Activated CD4-positive, CD25-positive, alpha-beta regulatory T cell (primary cell): ENCODE measurements around the gene MAN2C1.
"Not testable (repeated sequence)": the region's sequence is repeated elsewhere in the genome, so short reads cannot be mapped to it uniquely, and the experiment has no call there.

Source experiments
- DNase-seq, 4 experiments: peaks; one replicate each; lab custom pipeline; 2025; lab: John Stamatoyannopoulos, UW

MAN2C1 gene

DNA sequence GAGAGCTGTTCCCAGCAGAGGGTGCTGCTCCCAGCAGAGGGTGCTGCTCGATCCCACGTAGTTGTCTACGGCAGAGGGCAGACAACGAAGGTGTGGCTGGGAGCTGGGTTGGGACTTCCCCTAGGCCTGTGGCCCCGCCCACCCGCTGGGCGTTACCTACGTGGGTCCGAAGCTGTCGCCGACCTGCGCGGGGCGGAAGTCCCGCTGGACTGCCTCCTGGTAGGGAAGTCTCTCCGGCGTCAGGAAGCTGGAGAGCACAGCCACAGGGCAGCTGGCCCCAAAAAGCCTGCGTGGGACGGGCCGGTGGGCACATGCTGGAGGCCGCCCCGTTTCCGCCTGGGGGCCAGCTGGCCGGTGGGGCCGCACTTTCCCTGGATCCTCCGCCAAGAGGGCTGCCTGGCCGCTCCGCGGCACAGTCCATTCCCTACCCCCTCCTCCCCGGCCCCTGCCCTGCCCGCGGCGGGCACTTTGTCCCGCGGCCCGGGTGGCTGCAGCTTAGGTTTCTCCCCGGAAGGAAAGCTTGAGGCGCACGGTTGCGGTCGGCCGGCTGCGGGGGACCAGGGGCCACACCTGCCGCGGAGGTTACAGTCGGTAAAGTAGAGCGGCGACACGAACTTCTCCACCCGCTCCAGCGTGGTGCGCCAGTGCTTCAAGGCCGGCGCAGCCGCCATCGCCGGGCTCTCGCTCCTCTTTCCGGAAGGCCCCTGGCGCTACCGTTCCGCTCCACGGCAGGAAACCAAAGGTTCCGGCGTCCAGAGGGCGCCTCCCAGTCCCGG, at the start of gene MAN2C1:
TSS of gene MAN2C1 (minus strand) at position 695 of the 776 bp plus-strand sequence. CDS start at position 671, 24 bp downstream.
- peak; percentile 77 to 86 (median 80) for DNase-seq

DNA sequence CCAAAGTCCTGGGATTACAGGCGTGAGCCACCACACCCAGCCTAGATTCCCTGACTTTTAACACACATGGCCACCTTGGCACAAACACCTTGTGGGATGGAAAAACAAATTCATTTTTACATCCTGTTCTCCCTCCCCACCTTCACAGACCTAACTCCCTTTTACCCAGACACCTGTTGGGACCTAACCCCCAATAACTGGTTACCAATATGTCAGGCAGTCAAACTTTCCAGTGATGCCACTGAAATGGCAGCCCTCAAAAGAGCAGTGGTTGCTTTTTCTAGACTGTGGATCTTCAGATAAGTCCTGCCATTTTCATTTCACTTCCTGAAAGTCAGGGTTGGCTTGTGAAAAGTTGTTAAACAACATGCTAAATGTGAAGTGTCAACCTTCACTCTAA, 48.2 kb upstream of the MAN2C1 start:
- no peak for DNase-seq

DNA sequence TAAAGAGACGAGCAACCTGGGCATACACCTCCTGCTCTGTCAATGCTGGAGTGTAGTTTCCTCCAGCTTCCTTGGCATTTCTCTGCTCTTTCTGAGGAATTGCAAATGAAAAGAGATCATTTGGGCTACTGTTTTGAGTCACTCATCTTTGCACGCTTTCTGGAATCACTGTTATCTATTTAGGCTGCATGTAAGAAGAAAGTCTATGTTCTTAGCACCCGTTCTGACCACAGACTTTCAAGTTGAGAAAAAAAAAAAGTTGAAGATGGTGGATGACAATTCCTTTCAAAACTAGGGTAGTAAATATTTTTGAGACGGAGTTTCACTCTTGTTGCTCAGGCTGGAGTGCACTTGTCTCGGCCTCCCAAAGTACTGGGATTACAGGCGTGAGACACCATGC, 41.8 kb upstream of the MAN2C1 start:
- no peak for DNase-seq

- DNase-seq = no peak
Measured at GRCh38 chr15:75407083-75407482, 38.7 kb upstream of the MAN2C1 start.

GRCh38 chr15:75403892-75404291, 35.5 kb upstream of the MAN2C1 start:
- no peak for DNase-seq

GRCh38 chr15:75397494-75397893, 29.1 kb upstream of the MAN2C1 start:
- DNase-seq = no peak

DNA sequence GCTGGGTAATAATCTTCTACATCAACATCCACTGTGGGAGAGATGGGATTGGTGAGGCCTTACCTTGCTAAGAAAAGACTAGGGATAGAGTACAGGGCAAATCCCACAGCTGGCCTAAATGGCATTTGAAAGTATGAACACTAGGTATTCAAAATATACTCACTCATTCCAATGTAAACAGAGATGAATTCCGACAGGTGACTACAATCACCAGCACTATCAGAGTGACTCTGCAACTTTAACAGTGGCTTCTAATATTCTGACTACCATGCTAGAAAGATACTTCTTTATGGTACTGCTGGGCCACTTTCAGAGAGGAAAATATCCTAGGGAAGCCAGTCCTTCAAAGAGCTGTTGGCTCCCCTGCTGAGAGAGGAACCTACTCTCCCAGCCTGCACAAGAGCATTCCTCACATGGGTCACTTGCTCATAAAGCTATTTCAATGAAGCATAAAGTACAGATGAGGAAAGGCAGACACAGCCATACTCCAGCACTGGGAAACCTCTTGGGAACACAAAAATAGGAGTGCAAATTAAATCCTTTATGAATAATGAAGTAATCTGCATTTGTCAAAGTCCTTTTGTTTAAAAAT, 21.5 kb upstream of the MAN2C1 start:
- no peak for DNase-seq

GRCh38 chr15:75383986-75384385, 15.6 kb upstream of the MAN2C1 start:
- not testable (repeated sequence) for DNase-seq

DNA sequence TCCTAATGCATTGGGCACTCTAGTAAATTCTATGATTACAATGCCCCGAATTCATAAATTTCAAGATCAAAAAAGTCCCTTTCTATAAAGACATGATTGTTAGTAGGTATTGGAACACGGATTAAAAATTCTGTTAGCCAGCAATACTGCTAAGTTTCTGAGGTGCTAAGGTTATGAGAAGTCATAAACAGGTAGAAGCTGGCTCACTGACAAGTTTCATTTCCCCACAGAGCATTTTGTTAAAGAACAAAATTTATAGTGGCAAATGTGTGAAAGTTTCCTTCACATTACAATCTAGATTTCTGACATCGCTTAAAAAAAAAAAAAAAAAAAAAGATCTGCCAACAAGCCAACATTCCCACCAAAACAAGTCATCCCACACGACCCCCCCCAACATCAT, 12.4 kb upstream of the MAN2C1 start:
- no peak for DNase-seq

GRCh38 chr15:75371901-75372688, 3.7 kb upstream of the MAN2C1 start:
- DNase-seq = no peak

DNA sequence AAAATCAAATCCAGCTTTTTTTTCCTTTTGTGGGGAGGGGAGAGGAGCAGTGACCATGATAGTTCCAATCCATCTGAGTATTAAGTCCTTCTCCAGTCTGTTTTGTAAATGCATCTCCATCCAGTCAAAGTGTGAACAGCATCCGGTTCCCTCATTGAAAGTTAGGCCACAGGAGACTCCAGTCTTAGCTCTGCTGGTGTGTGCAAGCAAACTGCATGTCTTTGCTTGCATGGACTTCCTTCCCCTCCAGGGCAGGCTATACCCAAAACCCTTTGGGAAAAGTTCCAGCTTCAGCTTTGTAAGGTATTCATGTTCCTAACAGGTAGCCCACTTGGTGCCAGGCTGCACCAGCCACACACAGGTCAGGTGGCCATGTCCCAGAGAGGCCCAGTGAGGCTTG, 3.1 kb upstream of the MAN2C1 start:
- no peak for DNase-seq

- no peak for DNase-seq
Measured at GRCh38 chr15:75369897-75370581, 1.6 kb upstream of the MAN2C1 start.

DNA sequence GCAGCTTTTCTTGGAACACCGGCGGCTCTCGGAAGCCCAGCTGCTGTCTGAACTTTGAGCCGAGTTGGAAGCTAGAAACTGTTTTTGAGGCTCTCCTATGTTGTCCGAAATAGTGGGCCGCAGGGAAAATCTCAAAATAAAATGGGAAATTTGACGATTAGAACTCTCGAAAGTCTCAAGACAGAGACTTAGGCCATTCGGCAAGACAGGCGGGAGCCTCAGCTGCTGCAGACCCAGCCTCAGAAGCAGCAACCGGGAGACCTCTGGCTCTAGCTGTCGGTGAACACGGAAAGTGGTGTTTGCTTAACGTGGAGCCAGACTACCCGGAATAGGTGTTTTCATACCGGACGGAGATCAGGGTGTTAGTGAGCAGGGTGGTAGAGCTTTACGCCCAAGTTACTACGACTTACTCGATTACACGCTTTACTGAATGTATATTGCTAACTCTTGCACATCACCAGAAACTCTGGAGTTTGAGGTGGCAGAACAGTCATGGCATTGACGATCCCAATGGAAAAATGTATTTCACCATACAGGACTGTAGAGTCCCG, 357 bp upstream of the MAN2C1 start:
- DNase-seq = no peak

DNA sequence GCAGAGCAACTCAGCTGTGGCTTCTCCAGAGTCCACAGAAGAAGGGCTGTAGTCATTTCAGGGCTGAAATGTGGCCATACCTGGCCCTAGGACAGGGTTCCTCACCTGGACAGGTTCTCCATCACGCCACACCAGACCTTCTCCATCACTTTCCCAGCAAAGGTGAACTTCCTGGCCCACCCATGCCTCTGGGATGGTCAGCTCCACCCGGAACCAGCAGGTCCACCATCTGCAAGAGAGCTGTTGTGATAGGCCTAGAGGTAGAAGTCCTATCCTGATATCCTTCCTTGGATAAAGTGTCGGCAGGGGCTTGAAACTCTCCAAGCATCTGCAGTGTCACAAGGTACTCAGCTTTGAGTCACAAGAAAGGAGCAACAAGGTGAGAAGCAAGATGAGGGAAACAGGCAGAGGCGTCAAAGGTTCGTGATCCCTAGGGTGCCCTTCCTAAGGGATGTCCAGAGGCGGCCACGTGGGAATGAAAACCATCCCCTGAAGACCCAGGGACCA, 948 bp downstream of the MAN2C1 start:
- DNase-seq = no peak

DNA sequence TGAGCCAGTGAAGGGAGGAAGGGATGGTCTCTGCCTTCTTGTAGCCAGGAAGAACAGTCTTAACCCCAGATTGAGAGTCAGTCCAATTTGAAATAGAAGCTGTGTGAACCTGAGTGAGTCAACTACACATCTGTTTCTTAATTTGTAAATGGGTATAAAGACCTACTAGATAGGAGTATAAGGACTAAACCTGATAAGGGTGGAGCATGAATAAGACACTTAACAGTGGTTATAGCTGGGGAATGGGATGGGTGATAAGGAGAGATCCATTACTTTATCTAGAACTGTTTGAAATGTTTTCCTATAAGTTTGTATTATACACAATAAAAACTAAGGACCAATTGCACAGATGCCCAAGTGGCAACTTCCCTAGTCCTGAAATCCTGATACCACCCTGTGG, 1.4 kb downstream of the MAN2C1 start:
- no peak for DNase-seq

DNA sequence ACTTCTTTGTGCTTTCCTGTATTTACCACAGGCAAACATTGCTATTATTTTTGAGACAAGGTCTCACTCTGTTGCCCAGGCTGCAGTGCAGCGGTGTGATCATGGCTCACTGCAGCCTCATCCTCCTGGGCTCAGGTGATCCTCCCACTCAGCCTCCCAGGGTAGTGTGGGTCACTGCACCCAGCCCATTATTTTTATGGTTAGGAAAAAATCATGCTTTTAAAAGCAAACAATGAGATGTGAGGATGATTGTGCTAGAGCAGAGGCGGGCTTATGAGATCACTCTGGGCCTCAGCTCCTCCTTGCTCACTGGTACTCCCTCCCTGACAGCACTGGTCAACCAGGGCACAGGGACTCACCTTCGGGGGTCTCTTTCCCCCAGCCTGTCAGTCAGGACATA, 2.2 kb downstream of the MAN2C1 start:
- DNase-seq = no peak

DNA sequence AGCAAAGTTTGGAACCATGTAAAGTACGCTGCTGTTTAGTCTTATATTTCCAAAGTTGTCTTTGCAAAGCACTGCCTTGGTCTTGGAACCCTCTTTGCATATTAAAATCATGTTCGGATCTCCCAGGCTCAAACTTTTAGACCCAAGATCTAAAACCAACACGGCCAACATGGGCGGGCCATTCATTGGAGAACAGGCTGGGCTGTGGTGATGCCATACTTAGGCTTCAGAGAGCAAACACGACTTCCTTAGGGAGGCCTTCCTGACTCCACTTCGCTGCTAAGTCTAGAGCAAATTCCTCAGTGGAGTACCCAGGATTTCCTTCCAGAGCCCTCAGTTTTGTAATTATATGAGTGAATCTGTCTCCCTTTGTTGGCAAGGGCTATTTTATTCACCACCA, 3.5 kb downstream of the MAN2C1 start:
- no peak for DNase-seq

- no peak for DNase-seq
Measured at GRCh38 chr15:75363786-75364185, 4.6 kb downstream of the MAN2C1 start.

DNA sequence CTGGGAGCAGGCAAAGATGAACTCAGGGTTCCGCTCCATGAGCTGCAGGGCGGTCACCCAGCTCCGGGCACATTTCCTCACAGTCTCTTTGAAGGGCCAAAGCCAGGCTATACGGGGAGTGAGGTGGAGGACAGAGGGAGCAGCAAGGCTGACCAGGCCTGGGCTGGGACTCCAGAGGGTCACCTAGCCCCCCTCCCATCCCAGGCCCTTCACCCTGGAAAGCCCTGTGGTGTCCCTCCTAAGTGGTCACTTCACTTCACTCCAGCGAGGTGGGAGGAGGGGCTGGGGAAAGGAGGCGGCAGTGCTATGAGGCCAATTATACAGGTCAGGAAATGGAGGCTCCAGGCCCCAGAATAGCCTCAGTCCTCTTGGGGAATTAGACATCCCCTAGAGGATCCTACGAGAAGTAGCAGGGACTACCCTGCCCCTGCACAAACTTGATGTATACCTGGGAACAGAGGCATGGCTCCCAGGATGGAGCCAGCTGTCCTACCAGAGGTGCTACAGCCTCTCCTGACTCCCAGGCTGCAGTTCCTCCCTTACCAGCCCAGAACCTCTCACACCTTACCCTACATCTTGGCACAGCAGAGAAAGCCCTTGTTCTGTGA, 5.7 kb downstream of the MAN2C1 start:
- no peak for DNase-seq

DNA sequence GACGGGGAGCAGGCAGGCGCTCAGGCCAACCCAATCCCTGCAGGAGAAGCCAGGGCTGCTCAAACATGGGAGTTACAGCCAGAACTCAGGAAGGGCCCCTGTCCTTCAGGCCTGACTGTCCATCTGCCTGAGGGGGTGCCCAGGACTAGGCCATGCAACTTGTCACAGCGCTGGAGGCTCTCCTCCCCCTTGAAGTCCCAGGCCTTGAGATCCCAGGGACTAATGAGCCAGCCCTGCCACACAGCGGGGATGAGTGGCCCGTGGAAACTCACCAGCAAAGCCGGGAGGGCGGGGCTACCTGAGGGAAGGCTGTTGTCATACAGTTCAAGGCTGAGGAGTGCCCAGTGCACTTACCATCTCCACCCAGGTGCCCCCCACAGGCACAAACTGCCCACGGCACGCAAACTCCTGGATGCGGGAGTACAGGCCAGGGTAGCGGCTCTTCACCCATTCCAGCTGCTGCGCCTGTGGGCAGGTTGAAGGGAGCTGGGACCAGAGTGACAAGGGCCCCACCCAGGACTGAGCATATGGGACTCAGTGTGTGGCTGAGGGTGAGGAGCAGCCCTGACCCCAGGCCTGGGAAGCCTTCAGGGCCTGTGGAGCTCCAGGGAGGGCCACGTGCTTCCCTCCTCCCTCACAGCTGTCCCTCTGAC, 6.3 kb downstream of the MAN2C1 start:
- DNase-seq = no peak
